ENCODE results near the gene NPB. TPM values are rescaled to one million over a fixed set of nuclear protein-coding genes. Genes with fewer than 3 reads are reported as not detected.

NPB gene
- total and polyA plus RNA-seq, 2 of the 8 experiments (the other 6 are each of a cell fraction or from before 2014, with no cell fraction given): 1.5 to 2.5 TPM

DNA sequence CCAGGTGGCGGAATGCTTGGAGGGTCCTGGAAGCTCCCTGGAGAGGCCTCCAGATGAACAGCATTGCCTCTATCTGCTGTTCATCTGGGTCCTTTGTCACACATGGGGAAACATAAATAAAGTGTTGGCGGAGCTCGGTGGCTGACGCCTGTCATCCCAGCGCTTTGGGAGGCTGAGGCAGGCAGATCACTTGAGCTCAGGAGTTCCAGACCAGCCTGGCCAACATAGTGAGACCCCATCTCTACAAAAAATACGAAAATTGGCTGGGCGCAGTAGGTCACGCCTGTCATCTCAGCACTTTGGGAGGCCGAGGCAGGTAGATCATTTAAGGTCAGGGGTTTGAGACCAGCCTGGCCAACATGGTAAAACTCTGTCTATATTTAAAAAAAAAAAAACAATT lies 42.8 kb downstream of the NPB start:
- no peaks in the 10 kb centered on the region for H3K9me3 ChIP-seq (ENCODE audit: insufficient read depth in 2 of 2, low read depth in 1 of 2, low read length in 1 of 2)
- POLR2A ChIA-PET (ENCODE audit: partially characterized antibody): interaction anchor here (0.6 to 14.6 kb wide), 6 partner anchors 8 to 267 kb away, joined by 3 to 150 read pairs (median 3); partner anchors contain the start of genes MAFG and PYCR1
- FAIRE-seq: no peak
- TF ChIP-seq NRF1 (IDR thresholded peaks at IDR 0.05; ENCODE audit: low read depth, low read length) (no peak), CBX8 (IDR thresholded peaks at IDR 0.05; ENCODE audit: borderline replicate concordance, low read depth, low read length) (no peak), CTBP2 (IDR thresholded peaks at IDR 0.05; ENCODE audit: borderline replicate concordance, insufficient read depth, insufficient read length, low read length) (no peak), CBX5 (IDR thresholded peaks at IDR 0.05; ENCODE audit: low read depth, low read length) (no peak), EZH2 (IDR thresholded peaks at IDR 0.05; ENCODE audit: low read depth, low read length, severe bottlenecking) (no peak), JUN (IDR thresholded peaks at IDR 0.05; ENCODE audit: low read depth, low read length) (no peak), POLR2AphosphoS5 (IDR thresholded peaks at IDR 0.05; ENCODE audit: low read depth, low read length) (no peak), KDM5A (IDR thresholded peaks at IDR 0.05; ENCODE audit: low read length) (no peak), RBBP5 (IDR thresholded peaks at IDR 0.05; ENCODE audit: borderline replicate concordance, low read depth, low read length) (no peak), NANOG (IDR thresholded peaks at IDR 0.05; ENCODE audit: insufficient read depth, low read depth, low read length, poor library complexity, severe bottlenecking) (no peak), BCL11A (IDR thresholded peaks at IDR 0.05; ENCODE audit: low read depth in 2 of 2, low read length in 2 of 2) (no peak)
- TF ChIP-seq, protein P1, sequence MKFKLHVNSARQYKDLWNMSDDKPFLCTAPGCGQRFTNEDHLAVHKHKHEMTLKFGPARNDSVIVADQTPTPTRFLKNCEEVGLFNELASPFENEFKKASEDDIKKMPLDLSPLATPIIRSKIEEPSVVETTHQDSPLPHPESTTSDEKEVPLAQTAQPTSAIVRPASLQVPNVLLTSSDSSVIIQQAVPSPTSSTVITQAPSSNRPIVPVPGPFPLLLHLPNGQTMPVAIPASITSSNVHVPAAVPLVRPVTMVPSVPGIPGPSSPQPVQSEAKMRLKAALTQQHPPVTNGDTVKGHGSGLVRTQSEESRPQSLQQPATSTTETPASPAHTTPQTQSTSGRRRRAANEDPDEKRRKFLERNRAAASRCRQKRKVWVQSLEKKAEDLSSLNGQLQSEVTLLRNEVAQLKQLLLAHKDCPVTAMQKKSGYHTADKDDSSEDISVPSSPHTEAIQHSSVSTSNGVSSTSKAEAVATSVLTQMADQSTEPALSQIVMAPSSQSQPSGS (IDR thresholded peaks at IDR 0.05; ENCODE audit: low read length): no peak

More for the DNA sequence above, 42.8 kb downstream of the NPB start:
- no peak overlapping the region for H2BK120ac ChIP-seq (replicated peaks; ENCODE audit: low read depth, low read length)
- H3K18ac ChIP-seq (ENCODE audit: extremely low read depth, low read length): no peak overlapping the region
- no peak overlapping the region for H4K8ac ChIP-seq (ENCODE audit: extremely low read depth, insufficient read depth, low read length)
- H3K4me1 ChIP-seq (replicated peaks in 1 of 4; ENCODE audit: control insufficient read depth in 3 of 4, insufficient read depth in 4 of 4, low read length in 3 of 4): peaks cover 0 to 10% (median 7%) of the 10 kb centered on the region in 4 experiments; a peak in 5 of 7 replicates
- H3K79me1 ChIP-seq (ENCODE audit: low read depth, low read length): no peaks in the 10 kb centered on the region
- no peak overlapping the region for H4K5ac ChIP-seq (ENCODE audit: insufficient read length, low read depth, low read length)
- H2BK5ac ChIP-seq (ENCODE audit: low read depth, low read length): no peak overlapping the region
- no peak overlapping the region for H2BK12ac ChIP-seq (ENCODE audit: low read depth, low read length)
- H3K56ac ChIP-seq (replicated peaks; ENCODE audit: insufficient read length, low read depth, low read length): no peak overlapping the region
- WGBS, 2 experiments (ENCODE audit: extremely low coverage in 1 of 2, insufficient coverage in 1 of 2, insufficient read length in 1 of 2, insufficient replicate concordance in 2 of 2, low coverage in 1 of 2, low lambda C conversion rate in 2 of 2, missing lambda C conversion rate in 1 of 2): 91% methylated on average over 9 of the region's 9 CpGs; no CpG with 5 or more reads in 1 of the 2 experiments
- H3K27me3 ChIP-seq (replicated peaks in 1 of 4; ENCODE audit: control insufficient read depth in 3 of 4, extremely low read depth in 1 of 4, insufficient read depth in 3 of 4, low read length in 3 of 4): peaks cover 0 to 2% (median 0%) of the 10 kb centered on the region in 4 experiments; a peak in 3 of 7 replicates
- no peak overlapping the region for H3K4me3 ChIP-seq (ENCODE audit: extremely low read depth in 1 of 4, insufficient read depth in 2 of 4, low read depth in 3 of 4, low read length in 4 of 4)
- no peak overlapping the region for H3K9ac ChIP-seq (replicated peaks in 1 of 4; ENCODE audit: extremely low read depth in 1 of 4, low read depth in 3 of 4, low read length in 3 of 4)
- no peak overlapping the region for H2AK5ac ChIP-seq (ENCODE audit: low read depth, low read length)
- no peak overlapping the region for H3K4me2 ChIP-seq (ENCODE audit: insufficient read depth in 1 of 2, low read depth in 2 of 2, low read length in 2 of 2)
- no peaks in the 10 kb centered on the region for H4K20me1 ChIP-seq (replicated peaks in 1 of 2; ENCODE audit: control insufficient read depth in 1 of 2, insufficient read depth in 2 of 2, low read length in 2 of 2)
- no peak overlapping the region for H2BK20ac ChIP-seq (ENCODE audit: low read length)
- no peak overlapping the region for H2AFZ ChIP-seq (ENCODE audit: low read length)
- CTCF ChIA-PET (ENCODE audit: partially characterized antibody): interaction anchor here (0.9 to 2.1 kb wide), 3 partner anchors 17 to 75 kb away, joined by 4 to 5 read pairs (median 4); partner anchors contain the start of gene MAFG
- no peaks in the 10 kb centered on the region for H3K36me3 ChIP-seq (ENCODE audit: control insufficient read depth in 2 of 4, insufficient read depth in 4 of 4, low read length in 3 of 4)
- H3K23ac ChIP-seq (ENCODE audit: insufficient read length): no peak overlapping the region
- H2BK15ac ChIP-seq (ENCODE audit: low read length): 0 out of 2 replicates have a peak overlapping the region, but pooled peaks have one; percentile 72
- no peak overlapping the region for H3K14ac ChIP-seq (ENCODE audit: insufficient read length)
- H3K23me2 ChIP-seq (ENCODE audit: low read depth, low read length): no peaks in the 10 kb centered on the region
- H3K27ac ChIP-seq (ENCODE audit: low read depth, low read length): no peak overlapping the region
- H4K91ac ChIP-seq (replicated peaks; ENCODE audit: insufficient read length, low read length): no peak overlapping the region
- no peak for DNase-seq (ENCODE audit: low read depth in 1 of 2, low spot score in 2 of 2)
- no peaks in the 10 kb centered on the region for H3K79me2 ChIP-seq (ENCODE audit: control insufficient read depth in 1 of 2, insufficient read depth in 2 of 2, low read length in 2 of 2)
- no peak overlapping the region for H3K4ac ChIP-seq (replicated peaks; ENCODE audit: insufficient read length, low read depth, low read length)
